ENCODE results near the gene SPP1. TPM values are rescaled to one million over a fixed set of nuclear protein-coding genes. Genes with fewer than 3 reads are reported as not detected.

The SPP1 gene
- total RNA-seq, 4 donors from 2014 or later = 1.0 to 16.7 (median 8.9) TPM

DNA sequence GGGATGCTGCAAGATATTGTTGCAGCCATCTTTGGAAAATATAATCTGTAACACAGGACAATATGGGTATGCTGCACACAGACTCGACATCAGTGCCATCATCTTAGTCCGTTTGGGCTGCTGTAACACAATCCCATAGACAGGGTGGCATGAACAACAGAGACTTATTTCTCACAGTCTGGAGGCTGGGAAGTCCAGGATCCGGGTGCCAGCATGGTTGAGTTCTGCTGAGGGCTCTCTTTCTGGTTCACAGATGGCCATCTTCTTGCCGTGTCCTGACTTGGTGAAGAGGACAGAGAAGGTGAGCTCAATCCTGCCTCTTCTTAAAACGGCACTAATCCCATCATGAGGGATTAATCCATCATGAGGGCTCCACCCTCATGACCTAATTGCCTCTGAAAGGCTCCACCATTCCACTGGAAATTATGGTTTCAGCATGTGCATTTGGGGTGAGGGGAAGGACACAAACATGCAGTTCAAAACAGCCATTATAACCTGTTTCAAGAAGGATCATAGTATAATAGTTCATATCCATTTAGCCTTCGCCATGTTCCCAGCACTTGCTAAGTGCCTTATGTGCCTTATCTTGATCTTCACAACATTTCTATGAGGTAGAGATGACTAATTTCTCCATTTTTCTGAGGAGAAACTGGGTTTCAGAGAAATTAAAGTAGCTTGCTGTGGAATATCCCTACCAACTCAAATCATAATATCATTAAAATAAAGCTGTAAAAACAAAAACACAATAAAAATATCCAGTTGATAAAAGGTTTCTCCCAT lies 27.9 kb upstream of the SPP1 start:
- no peaks in the 10 kb centered on the region for H3K27me3 ChIP-seq
- no peak for TF ChIP-seq POLR2A (IDR thresholded peaks at IDR 0.05)
- TF ChIP-seq, protein P1, sequence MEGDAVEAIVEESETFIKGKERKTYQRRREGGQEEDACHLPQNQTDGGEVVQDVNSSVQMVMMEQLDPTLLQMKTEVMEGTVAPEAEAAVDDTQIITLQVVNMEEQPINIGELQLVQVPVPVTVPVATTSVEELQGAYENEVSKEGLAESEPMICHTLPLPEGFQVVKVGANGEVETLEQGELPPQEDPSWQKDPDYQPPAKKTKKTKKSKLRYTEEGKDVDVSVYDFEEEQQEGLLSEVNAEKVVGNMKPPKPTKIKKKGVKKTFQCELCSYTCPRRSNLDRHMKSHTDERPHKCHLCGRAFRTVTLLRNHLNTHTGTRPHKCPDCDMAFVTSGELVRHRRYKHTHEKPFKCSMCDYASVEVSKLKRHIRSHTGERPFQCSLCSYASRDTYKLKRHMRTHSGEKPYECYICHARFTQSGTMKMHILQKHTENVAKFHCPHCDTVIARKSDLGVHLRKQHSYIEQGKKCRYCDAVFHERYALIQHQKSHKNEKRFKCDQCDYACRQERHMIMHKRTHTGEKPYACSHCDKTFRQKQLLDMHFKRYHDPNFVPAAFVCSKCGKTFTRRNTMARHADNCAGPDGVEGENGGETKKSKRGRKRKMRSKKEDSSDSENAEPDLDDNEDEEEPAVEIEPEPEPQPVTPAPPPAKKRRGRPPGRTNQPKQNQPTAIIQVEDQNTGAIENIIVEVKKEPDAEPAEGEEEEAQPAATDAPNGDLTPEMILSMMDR (IDR thresholded peaks at IDR 0.05) = no peak
- H3K36me3 ChIP-seq = no peaks in the 10 kb centered on the region
- H3K4me1 ChIP-seq = peaks cover 0 to 5% of the 10 kb centered on the region in 2 donors
- intact Hi-C loops (cut with DNase I) = no loop called here
- H3K27ac ChIP-seq = no peak overlapping the region
- no peak overlapping the region for H3K4me3 ChIP-seq (replicated peaks in 1 of 3)
- no peak for DNase-seq
- WGBS, 2 donors = 79 to 87% methylated on average over 4 to 6 of the region's 6 CpGs
- no peaks in the 10 kb centered on the region for H3K9me3 ChIP-seq

DNA sequence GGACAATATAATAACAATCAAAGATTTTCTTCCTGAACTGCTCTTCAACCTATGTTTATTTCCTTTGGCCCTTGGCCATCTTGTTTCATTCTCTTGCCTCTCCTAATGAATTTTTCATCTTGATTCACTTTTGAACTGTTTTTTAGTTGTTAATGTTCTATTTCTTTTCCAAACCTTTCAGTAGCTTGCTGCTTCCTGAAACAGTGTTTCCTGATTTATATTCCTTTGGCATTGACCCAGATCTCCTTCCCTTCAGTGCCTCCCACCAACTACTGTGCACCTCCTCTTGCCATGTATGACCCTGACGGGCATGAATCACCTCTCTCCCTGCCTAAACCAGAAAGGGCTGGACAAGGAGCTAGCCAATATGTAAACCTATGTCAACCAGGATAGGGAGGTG lies 25.6 kb upstream of the SPP1 start:
- 58 to 60% methylated on average over 1 of the region's 1 CpG for WGBS, 2 donors
- intact Hi-C loops (cut with DNase I) = no loop called here
- H3K4me1 ChIP-seq = peaks cover 0 to 5% of the 10 kb centered on the region in 2 donors
- H3K4me3 ChIP-seq (replicated peaks in 1 of 3) = no peak overlapping the region
- no peaks in the 10 kb centered on the region for H3K36me3 ChIP-seq
- H3K9me3 ChIP-seq = no peaks in the 10 kb centered on the region
- DNase-seq = no peak
- no peak overlapping the region for H3K27ac ChIP-seq
- no peaks in the 10 kb centered on the region for H3K27me3 ChIP-seq
- no peak for TF ChIP-seq POLR2A (IDR thresholded peaks at IDR 0.05)
- TF ChIP-seq, protein P1 (IDR thresholded peaks at IDR 0.05) = no peak

DNA sequence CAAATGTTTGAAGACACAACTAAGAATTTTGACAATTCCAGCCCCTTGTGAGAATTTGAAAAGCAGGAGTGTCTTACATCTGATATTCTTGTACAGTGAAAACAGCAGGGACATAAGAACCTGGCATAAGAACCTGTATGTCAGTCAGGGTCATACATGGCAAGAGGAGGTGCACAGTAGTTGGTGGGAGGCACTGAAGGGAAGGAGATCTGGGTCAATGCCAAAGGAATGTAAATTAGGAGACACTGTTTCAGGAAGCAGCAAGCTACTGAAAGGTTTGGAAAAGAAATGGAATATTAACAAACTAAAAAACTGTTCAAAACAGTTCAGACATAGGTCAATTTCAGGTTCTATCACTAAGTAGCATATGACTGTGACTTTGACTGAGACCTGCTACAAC lies 25.0 kb upstream of the SPP1 start:
- H3K27ac ChIP-seq = no peak overlapping the region
- no peaks in the 10 kb centered on the region for H3K27me3 ChIP-seq
- TF ChIP-seq, protein P1 (IDR thresholded peaks at IDR 0.05) = no peak
- TF ChIP-seq POLR2A (IDR thresholded peaks at IDR 0.05) = no peak
- intact Hi-C loops (cut with DNase I) = no loop called here
- no peaks in the 10 kb centered on the region for H3K9me3 ChIP-seq
- H3K36me3 ChIP-seq = no peaks in the 10 kb centered on the region
- no peak for DNase-seq
- H3K4me3 ChIP-seq (replicated peaks in 1 of 3) = no peak overlapping the region
- peaks cover 0 to 5% of the 10 kb centered on the region in 2 donors for H3K4me1 ChIP-seq

DNA sequence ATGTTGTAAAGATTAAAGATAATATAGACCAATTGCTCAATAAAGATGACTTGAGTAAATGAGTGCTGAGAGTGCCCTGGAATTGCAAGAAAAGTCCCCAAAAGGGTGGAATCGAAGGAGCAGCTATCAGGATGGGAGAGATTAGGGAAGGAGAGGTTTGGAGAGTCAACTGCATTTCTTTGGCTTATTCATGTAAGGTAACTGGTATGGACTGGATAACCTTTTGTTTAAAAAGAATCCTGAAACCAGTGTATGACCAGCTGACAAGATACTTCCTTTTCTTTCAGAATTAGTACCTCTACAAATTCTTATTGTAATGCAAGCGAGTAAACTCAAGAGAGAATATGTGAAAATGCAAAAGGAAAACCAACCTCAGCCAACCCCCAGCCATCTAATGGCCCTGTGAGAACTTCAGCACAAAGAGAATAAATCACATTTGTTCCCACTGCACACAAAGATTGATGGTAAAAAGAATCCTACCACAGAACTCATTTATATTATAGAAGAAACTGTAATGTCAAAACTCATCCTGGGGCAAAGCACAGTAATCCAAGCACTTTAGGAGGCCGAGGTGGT lies 24.5 kb upstream of the SPP1 start:
- Histone ChIP-seq H3K27me3 (no peaks in the 10 kb centered on the region), H3K4me1 (peaks cover 0 to 5% of the 10 kb centered on the region in 2 donors), H3K4me3 (replicated peaks in 1 of 3) (no peak overlapping the region), H3K36me3 (no peaks in the 10 kb centered on the region), H3K27ac (no peak overlapping the region), H3K9me3 (no peaks in the 10 kb centered on the region)
- 90% methylated on average over 3 of the region's 3 CpGs for WGBS, 2 donors
- no peak for DNase-seq
- TF ChIP-seq POLR2A (IDR thresholded peaks at IDR 0.05) = no peak
- TF ChIP-seq, protein P1 (IDR thresholded peaks at IDR 0.05) = no peak
- intact Hi-C loops (cut with DNase I) = no loop called here

DNA sequence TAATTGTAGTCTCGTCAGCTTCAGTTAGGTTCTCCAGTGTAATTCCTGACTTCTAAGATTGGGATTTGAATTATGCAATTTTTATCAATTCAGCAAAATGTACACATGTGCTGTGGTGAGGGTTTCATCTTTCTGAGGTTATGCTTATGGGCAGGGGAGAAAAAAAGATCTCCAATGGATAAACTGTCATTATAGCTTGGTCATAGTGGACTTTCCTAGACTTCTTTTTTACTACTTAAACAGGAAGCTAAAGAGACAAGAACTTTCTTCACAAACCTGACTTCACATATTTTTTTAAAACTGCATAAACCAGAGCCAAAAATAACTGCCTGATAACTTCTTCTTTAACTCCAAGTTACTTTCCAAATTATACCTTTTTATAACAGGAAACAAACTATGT lies 21.7 kb upstream of the SPP1 start:
- TF ChIP-seq POLR2A (IDR thresholded peaks at IDR 0.05) = no peak
- TF ChIP-seq, protein P1 (IDR thresholded peaks at IDR 0.05) = no peak
- H3K27me3 ChIP-seq = no peaks in the 10 kb centered on the region
- H3K4me3 ChIP-seq (replicated peaks in 1 of 3) = no peak overlapping the region
- no peak for DNase-seq
- H3K36me3 ChIP-seq = no peaks in the 10 kb centered on the region
- H3K27ac ChIP-seq = no peak overlapping the region
- no peaks in the 10 kb centered on the region for H3K9me3 ChIP-seq
- peaks cover 0 to 5% of the 10 kb centered on the region in 2 donors for H3K4me1 ChIP-seq
- whole genome bisulfite sequencing, 2 donors = 94 to 96% methylated on average over 1 of the region's 1 CpG
- intact Hi-C loops (cut with DNase I) = no loop called here

Measured in thyroid gland (tissue), 4 donors.